RWPE1 (cell line): ENCODE results near the gene IGF2BP2.
"Not testable (repeated sequence)": the region's sequence is repeated elsewhere in the genome, so short reads cannot be mapped to it uniquely, and the experiment has no call there.

ENCODE experiments used
- CTCF ChIA-PET: fragments of 350-600 bp; sonication (Branson Sonifier 250); formaldehyde crosslinking; extraction: SDS; loops from one replicate; lab custom pipeline; 2021; lab: Yijun Ruan, JAX
- POLR2A ChIA-PET: fragments of 400-600 bp; formaldehyde crosslinking; extraction: SDS; loops from one replicate; lab custom pipeline; 2020; ENCODE audit warnings: antibody characterized with exemption; ENCODE audit not compliant: low non-redundant PET; lab: Yijun Ruan, JAX
- DNase-seq: peaks from one replicate; pipeline ENCODE4 v3.0.0; 2012; ENCODE audit warnings: low spot score
- H3K27ac ChIP-seq: fragments of 450-650 bp; 2 replicates; pipeline ENCODE4 v1.5.1; 2017
- CTCF ChIP-seq: fragments of 450-650 bp; conservative IDR thresholded peaks from 2 replicates; pipeline ENCODE4 v1.5.1; 2017; ENCODE audit warnings: low read depth, mild to moderate bottlenecking

Gene IGF2BP2

GRCh38 chr3:185843126-185843525 lies 18.3 kb upstream of the IGF2BP2 start:
- no peak for TF ChIP-seq CTCF
- DNase-seq = no peak
- CTCF ChIA-PET = no interaction called here
- POLR2A ChIA-PET = no interaction called here
- H3K27ac ChIP-seq = no peak overlapping the region

GRCh38 chr3:185842241-185842640 lies 17.4 kb upstream of the IGF2BP2 start:
- POLR2A ChIA-PET = no interaction called here

GRCh38 chr3:185838417-185838989 lies 13.7 kb upstream of the IGF2BP2 start:
- DNase-seq, H3K27ac ChIP-seq, POLR2A ChIA-PET: not testable (repeated sequence)
- CTCF ChIA-PET = interaction anchor here (0.7 kb wide), 1 partner anchor 178 kb away, joined by 3 read pairs; no protein-coding TSS in a partner anchor

More at GRCh38 chr3:185842241-185842640, 17.4 kb upstream of the IGF2BP2 start:
- TF ChIP-seq CTCF = no peak
- H3K27ac ChIP-seq = no peak overlapping the region
- no peak for DNase-seq
- CTCF ChIA-PET = interaction anchor here (0.7 kb wide), 1 partner anchor 16 kb away, joined by 3 read pairs; no protein-coding TSS in a partner anchor

- DNase-seq = no peak
- ChIA-PET POLR2A (no interaction called here), CTCF (interaction anchor here (0.5 kb wide), 1 partner anchor 103 kb away, joined by 3 read pairs; no protein-coding TSS in a partner anchor)
- TF ChIP-seq CTCF = no peak
- H3K27ac ChIP-seq = no peak overlapping the region
These were observed 12.6 kb upstream of the IGF2BP2 start for GRCh38 chr3:185837414-185837813.

- ChIA-PET POLR2A (no interaction called here), CTCF (interaction anchor here (0.6 kb wide), 2 partner anchors 104 to 115 kb away, joined by 3 to 4 read pairs; no protein-coding TSS in a partner anchor)
- no peak for DNase-seq
- no peak overlapping the region for H3K27ac ChIP-seq
- TF ChIP-seq CTCF = no peak
These were observed 7.1 kb upstream of the IGF2BP2 start for GRCh38 chr3:185831990-185832389.

- ChIA-PET CTCF (no interaction called here), POLR2A (no interaction called here)
- no peak overlapping the region for H3K27ac ChIP-seq
- DNase-seq = no peak
- no peak for TF ChIP-seq CTCF
These were observed 6.4 kb upstream of the IGF2BP2 start for GRCh38 chr3:185831195-185831594.

GRCh38 chr3:185830018-185830797 lies 5.4 kb upstream of the IGF2BP2 start:
- CTCF ChIA-PET = no interaction called here
- no peak overlapping the region for H3K27ac ChIP-seq
- POLR2A ChIA-PET = no interaction called here
- no peak for DNase-seq
- TF ChIP-seq CTCF = no peak
